GM19193 (cell line): ENCODE results near the gene ICAM5.

ENCODE experiments used
- POLR2A ChIP-seq: IDR thresholded peaks from 4 replicates; pipeline ENCODE4 v1.6.1; 2011; ENCODE audit not compliant: insufficient read depth, insufficient read length; ENCODE audit errors: extremely low read depth

ICAM5 gene

GRCh38 chr19:10343495-10343894, 53.7 kb downstream of the ICAM5 start:
- no peak for TF ChIP-seq POLR2A

GRCh38 chr19:10344780-10345179, 55.0 kb downstream of the ICAM5 start:
- TF ChIP-seq POLR2A = no peak
